Measurements from ENCODE around the gene TBL1X. TPM values are rescaled to one million over a fixed set of nuclear protein-coding genes. Genes with fewer than 3 reads are reported as not detected.
A peak's percentile ranks its signal among the peaks of the same experiment; 100 is the strongest.

Gene TBL1X
- total and polyA plus RNA-seq, 2 experiments from 2014 or later, result 8.7 to 26.9 TPM

DNA sequence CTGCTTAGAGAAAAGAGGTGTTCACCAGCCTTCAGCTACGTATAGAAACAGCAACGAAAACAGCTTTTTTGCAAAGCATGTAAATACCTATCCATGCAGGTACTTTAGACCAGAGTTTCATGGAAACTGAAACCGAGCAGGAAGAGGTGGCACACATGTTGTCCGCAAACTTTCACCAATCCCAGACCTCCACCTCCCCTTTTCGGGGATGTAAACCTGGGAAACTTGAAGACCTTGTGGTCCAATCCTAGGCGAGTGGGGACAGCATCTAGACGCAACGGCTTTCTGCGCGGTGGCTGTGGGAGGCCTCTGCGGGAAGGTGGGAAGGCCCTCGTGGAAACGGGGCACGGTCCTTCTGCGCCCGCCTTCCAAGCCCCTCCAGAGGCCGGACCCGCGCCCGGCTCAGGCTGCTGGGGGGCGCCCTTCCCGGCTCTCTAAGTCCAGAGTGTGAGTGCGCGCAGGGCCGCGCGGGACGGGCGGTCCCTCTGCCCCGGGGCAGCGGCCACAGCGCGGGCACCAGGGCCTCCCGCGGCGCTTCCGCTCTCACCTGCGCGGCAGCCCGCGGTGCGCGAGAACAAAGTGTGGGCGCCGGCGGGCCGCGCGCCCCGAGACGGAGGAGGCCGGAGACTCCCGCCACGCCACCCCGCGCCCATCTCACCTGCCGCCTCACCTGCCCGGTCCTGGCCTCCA, 320.5 kb downstream of the TBL1X start:
- TF ChIP-seq STAT1 (IDR thresholded peaks at IDR 0.05; ENCODE audit: unreplicated experiment) (no peak), EZH2 (IDR thresholded peaks at IDR 0.05; ENCODE audit: low read depth, unreplicated experiment) (no peak), NANOG (IDR thresholded peaks at IDR 0.05; ENCODE audit: borderline replicate concordance) (no peak)
- TF ChIP-seq, protein P1, sequence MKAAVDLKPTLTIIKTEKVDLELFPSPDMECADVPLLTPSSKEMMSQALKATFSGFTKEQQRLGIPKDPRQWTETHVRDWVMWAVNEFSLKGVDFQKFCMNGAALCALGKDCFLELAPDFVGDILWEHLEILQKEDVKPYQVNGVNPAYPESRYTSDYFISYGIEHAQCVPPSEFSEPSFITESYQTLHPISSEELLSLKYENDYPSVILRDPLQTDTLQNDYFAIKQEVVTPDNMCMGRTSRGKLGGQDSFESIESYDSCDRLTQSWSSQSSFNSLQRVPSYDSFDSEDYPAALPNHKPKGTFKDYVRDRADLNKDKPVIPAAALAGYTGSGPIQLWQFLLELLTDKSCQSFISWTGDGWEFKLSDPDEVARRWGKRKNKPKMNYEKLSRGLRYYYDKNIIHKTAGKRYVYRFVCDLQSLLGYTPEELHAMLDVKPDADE (IDR thresholded peaks at IDR 0.05), result no peak
- TF ChIP-seq, protein P2, sequence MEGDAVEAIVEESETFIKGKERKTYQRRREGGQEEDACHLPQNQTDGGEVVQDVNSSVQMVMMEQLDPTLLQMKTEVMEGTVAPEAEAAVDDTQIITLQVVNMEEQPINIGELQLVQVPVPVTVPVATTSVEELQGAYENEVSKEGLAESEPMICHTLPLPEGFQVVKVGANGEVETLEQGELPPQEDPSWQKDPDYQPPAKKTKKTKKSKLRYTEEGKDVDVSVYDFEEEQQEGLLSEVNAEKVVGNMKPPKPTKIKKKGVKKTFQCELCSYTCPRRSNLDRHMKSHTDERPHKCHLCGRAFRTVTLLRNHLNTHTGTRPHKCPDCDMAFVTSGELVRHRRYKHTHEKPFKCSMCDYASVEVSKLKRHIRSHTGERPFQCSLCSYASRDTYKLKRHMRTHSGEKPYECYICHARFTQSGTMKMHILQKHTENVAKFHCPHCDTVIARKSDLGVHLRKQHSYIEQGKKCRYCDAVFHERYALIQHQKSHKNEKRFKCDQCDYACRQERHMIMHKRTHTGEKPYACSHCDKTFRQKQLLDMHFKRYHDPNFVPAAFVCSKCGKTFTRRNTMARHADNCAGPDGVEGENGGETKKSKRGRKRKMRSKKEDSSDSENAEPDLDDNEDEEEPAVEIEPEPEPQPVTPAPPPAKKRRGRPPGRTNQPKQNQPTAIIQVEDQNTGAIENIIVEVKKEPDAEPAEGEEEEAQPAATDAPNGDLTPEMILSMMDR (conservative IDR thresholded peaks at IDR 0.05; ENCODE audit: low read depth in 2 of 2), result peak in 1 of 2 experiments; percentile 25; a peak in 2 of 4 replicates
- TF ChIP-seq, protein P3, sequence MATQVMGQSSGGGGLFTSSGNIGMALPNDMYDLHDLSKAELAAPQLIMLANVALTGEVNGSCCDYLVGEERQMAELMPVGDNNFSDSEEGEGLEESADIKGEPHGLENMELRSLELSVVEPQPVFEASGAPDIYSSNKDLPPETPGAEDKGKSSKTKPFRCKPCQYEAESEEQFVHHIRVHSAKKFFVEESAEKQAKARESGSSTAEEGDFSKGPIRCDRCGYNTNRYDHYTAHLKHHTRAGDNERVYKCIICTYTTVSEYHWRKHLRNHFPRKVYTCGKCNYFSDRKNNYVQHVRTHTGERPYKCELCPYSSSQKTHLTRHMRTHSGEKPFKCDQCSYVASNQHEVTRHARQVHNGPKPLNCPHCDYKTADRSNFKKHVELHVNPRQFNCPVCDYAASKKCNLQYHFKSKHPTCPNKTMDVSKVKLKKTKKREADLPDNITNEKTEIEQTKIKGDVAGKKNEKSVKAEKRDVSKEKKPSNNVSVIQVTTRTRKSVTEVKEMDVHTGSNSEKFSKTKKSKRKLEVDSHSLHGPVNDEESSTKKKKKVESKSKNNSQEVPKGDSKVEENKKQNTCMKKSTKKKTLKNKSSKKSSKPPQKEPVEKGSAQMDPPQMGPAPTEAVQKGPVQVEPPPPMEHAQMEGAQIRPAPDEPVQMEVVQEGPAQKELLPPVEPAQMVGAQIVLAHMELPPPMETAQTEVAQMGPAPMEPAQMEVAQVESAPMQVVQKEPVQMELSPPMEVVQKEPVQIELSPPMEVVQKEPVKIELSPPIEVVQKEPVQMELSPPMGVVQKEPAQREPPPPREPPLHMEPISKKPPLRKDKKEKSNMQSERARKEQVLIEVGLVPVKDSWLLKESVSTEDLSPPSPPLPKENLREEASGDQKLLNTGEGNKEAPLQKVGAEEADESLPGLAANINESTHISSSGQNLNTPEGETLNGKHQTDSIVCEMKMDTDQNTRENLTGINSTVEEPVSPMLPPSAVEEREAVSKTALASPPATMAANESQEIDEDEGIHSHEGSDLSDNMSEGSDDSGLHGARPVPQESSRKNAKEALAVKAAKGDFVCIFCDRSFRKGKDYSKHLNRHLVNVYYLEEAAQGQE (IDR thresholded peaks at IDR 0.05; ENCODE audit: unreplicated experiment), result no peak
- Mint-ChIP-seq H3K27me3 (ENCODE audit: insufficient read depth, low read depth, poor library complexity) (peaks cover 14% of the 10 kb centered on the region), H3K9me3 (no peaks in the 10 kb centered on the region), H3K4me3 (peak overlapping the region; percentile 70), H3K27ac (no peak overlapping the region), H3K36me3 (ENCODE audit: low read depth) (peaks cover 8% of the 10 kb centered on the region; the same call in 1 of the 3 replicates), H3K4me1 (peaks cover 24% of the 10 kb centered on the region)
- Histone ChIP-seq H3K4me1 (ENCODE audit: insufficient read depth) (peaks cover 25% of the 10 kb centered on the region), H3F3A (replicated peaks; ENCODE audit: low read depth) (no peaks in the 10 kb centered on the region), H3K4me3 (peak overlapping the region; percentile 72), H3K79me2 (replicated peaks; ENCODE audit: insufficient read depth) (peaks cover 43% of the 10 kb centered on the region), H3K9me2 (ENCODE audit: insufficient read depth) (no peaks in the 10 kb centered on the region), H3K36me3 (ENCODE audit: insufficient read depth) (no peaks in the 10 kb centered on the region), H3K27ac (ENCODE audit: low read depth) (no peak overlapping the region), H2AFZ (no peak overlapping the region), H4K20me1 (replicated peaks; ENCODE audit: insufficient read depth) (no peaks in the 10 kb centered on the region; the same call in none of the 2 replicates), H3K27me3 (ENCODE audit: insufficient read depth) (peaks cover 13% of the 10 kb centered on the region; the same call in 1 of the 2 replicates), H3K4me2 (peak overlapping the region; percentile 75)
- DNase-seq (ENCODE audit: low spot score), result peak; percentile 19
- peak; percentile 27 for ATAC-seq

All from GM23338 (cell line).